Measurements from ENCODE around the gene ZNF474.

Gene ZNF474

GRCh38 chr5:122118356-122118948, 10.9 kb upstream of the ZNF474 start:
- no peak for DNase-seq (ENCODE audit: low read depth)

GRCh38 chr5:122119205-122119604, 10.1 kb upstream of the ZNF474 start:
- no peak for DNase-seq (ENCODE audit: low read depth)

GRCh38 chr5:122120493-122120892, 8.9 kb upstream of the ZNF474 start:
- no peak for DNase-seq (ENCODE audit: low read depth)

- no peak for DNase-seq (ENCODE audit: low read depth)
These were observed 8.4 kb upstream of the ZNF474 start for GRCh38 chr5:122120957-122121356.

GRCh38 chr5:122121479-122122465, 7.6 kb upstream of the ZNF474 start:
- no peak for DNase-seq (ENCODE audit: low read depth)

- no peak for DNase-seq (ENCODE audit: low read depth)
These were observed 4.6 kb upstream of the ZNF474 start for GRCh38 chr5:122124766-122125165.

GRCh38 chr5:122126177-122126755, 3.1 kb upstream of the ZNF474 start:
- DNase-seq (ENCODE audit: low read depth): no peak

- no peak for DNase-seq (ENCODE audit: low read depth)
These were observed 2.5 kb upstream of the ZNF474 start for GRCh38 chr5:122126756-122127321.

GRCh38 chr5:122130152-122130551, 806 bp downstream of the ZNF474 start:
- no peak for DNase-seq (ENCODE audit: low read depth)

- no peak for DNase-seq (ENCODE audit: low read depth)
These were observed 8.4 kb downstream of the ZNF474 start for GRCh38 chr5:122137702-122138101.

- DNase-seq (ENCODE audit: low read depth): no peak
These were observed 9.0 kb downstream of the ZNF474 start for GRCh38 chr5:122138356-122138755.

GRCh38 chr5:122140900-122141299, 11.6 kb downstream of the ZNF474 start:
- DNase-seq (ENCODE audit: low read depth): no peak

- DNase-seq (ENCODE audit: low read depth): no peak
These were observed 12.4 kb downstream of the ZNF474 start for GRCh38 chr5:122141751-122142150.

GRCh38 chr5:122142480-122143164, 13.3 kb downstream of the ZNF474 start:
- DNase-seq (ENCODE audit: low read depth): no peak

- no peak for DNase-seq (ENCODE audit: low read depth)
These were observed 14.9 kb downstream of the ZNF474 start for GRCh38 chr5:122144236-122144635.

GRCh38 chr5:122145906-122146305, 16.6 kb downstream of the ZNF474 start:
- no peak for DNase-seq (ENCODE audit: low read depth)

GRCh38 chr5:122149321-122150090, 20.2 kb downstream of the ZNF474 start:
- DNase-seq (ENCODE audit: low read depth): no peak

- no peak for DNase-seq (ENCODE audit: low read depth)
These were observed 20.9 kb downstream of the ZNF474 start for GRCh38 chr5:122150215-122150614.

- no peak for DNase-seq (ENCODE audit: low read depth)
These were observed 22.3 kb downstream of the ZNF474 start for GRCh38 chr5:122151640-122152039.

GRCh38 chr5:122152266-122152900, 23.0 kb downstream of the ZNF474 start:
- no peak for DNase-seq (ENCODE audit: low read depth)

GRCh38 chr5:122153230-122153629, 23.9 kb downstream of the ZNF474 start:
- no peak for DNase-seq (ENCODE audit: low read depth)

All from T follicular helper cell (primary cell).